Right kidney (tissue), 9 donors: Measurements from ENCODE around the gene NAT8.
"Not testable (repeated sequence)": the region's sequence is repeated elsewhere in the genome, so short reads cannot be mapped to it uniquely, and the experiment has no call there.

Experiments used
- DNase-seq: peaks from one replicate; pipeline ENCODE4 v3.0.0-alpha.2; 2016
- long read RNA-seq, 8 donors: transcript quantifications; one replicate each; lab custom pipeline, GENCODE V29; 2026

NAT8 gene
- long read RNA-seq, donor 1, transcript NAT8-201 (2 exons, 947 nt), result major isoform, 50 of 68 reads
- long read RNA-seq, donor 1, partial matches to known transcripts, result 18 of 68 reads
- long read RNA-seq, donor 1, other reads (novel, unspliced or antisense), result 0 of 68 reads
- long read RNA-seq, donor 2, transcript NAT8-201 (2 exons, 947 nt), result major isoform, 16 of 28 reads
- long read RNA-seq, donor 2, partial matches to known transcripts, result 12 of 28 reads
- long read RNA-seq, donor 2, other reads (novel, unspliced or antisense), result 0 of 28 reads
- long read RNA-seq, donor 3, transcript NAT8-201 (2 exons, 947 nt), result major isoform, 13 of 13 reads
- long read RNA-seq, donor 3, partial matches to known transcripts, result 0 of 13 reads
- long read RNA-seq, donor 3, other reads (novel, unspliced or antisense), result 0 of 13 reads
- long read RNA-seq, donor 4, transcript NAT8-201 (2 exons, 947 nt), result major isoform, 10 of 10 reads
- long read RNA-seq, donor 4, partial matches to known transcripts, result 0 of 10 reads
- long read RNA-seq, donor 4, other reads (novel, unspliced or antisense), result 0 of 10 reads
- long read RNA-seq, donor 5, transcript NAT8-201 (2 exons, 947 nt), result major isoform, 12 of 17 reads
- long read RNA-seq, donor 5, partial matches to known transcripts, result 5 of 17 reads
- long read RNA-seq, donor 5, other reads (novel, unspliced or antisense), result 0 of 17 reads
- long read RNA-seq, donor 6, transcript NAT8-201 (2 exons, 947 nt), result major isoform, 21 of 34 reads
- long read RNA-seq, donor 6, partial matches to known transcripts, result 13 of 34 reads
- long read RNA-seq, donor 6, other reads (novel, unspliced or antisense), result 0 of 34 reads
- long read RNA-seq, donor 7, transcript NAT8-201 (2 exons, 947 nt), result major isoform, 16 of 16 reads
- long read RNA-seq, donor 7, partial matches to known transcripts, result 0 of 16 reads
- long read RNA-seq, donor 7, other reads (novel, unspliced or antisense), result 0 of 16 reads
- long read RNA-seq, donor 8, transcript NAT8-201 (2 exons, 947 nt), result major isoform, 17 of 17 reads
- long read RNA-seq, donor 8, partial matches to known transcripts, result 0 of 17 reads
- long read RNA-seq, donor 8, other reads (novel, unspliced or antisense), result 0 of 17 reads

- no peak for DNase-seq
These were observed at the start of gene NAT8 for GRCh38 chr2:73642338-73643018. Gene NAT8 (minus strand): TSS chr2:73642422. CDS start chr2:73641628, 794 bp downstream.

- not testable (repeated sequence) for DNase-seq
These were observed 48.3 kb upstream of the NAT8 start for GRCh38 chr2:73690372-73691088.

GRCh38 chr2:73688494-73688893 is 46.3 kb upstream of the NAT8 start:
- DNase-seq, result not testable (repeated sequence)

GRCh38 chr2:73685764-73686438 is 43.7 kb upstream of the NAT8 start:
- DNase-seq, result peak; percentile 8

- not testable (repeated sequence) for DNase-seq
These were observed 42.7 kb upstream of the NAT8 start for GRCh38 chr2:73684905-73685304.

- DNase-seq, result not testable (repeated sequence)
These were observed 42.1 kb upstream of the NAT8 start for GRCh38 chr2:73684325-73684724.

GRCh38 chr2:73679951-73680571 is 37.8 kb upstream of the NAT8 start:
- DNase-seq, result not testable (repeated sequence)

GRCh38 chr2:73679237-73679636 is 37.0 kb upstream of the NAT8 start:
- DNase-seq, result not testable (repeated sequence)

- DNase-seq, result not testable (repeated sequence)
These were observed 35.8 kb upstream of the NAT8 start for GRCh38 chr2:73678008-73678407.

GRCh38 chr2:73676211-73676610 is 34.0 kb upstream of the NAT8 start:
- DNase-seq, result not testable (repeated sequence)

GRCh38 chr2:73674696-73675157 is 32.5 kb upstream of the NAT8 start:
- not testable (repeated sequence) for DNase-seq

GRCh38 chr2:73669976-73670375 is 27.8 kb upstream of the NAT8 start:
- not testable (repeated sequence) for DNase-seq

GRCh38 chr2:73667239-73667638 is 25.0 kb upstream of the NAT8 start:
- not testable (repeated sequence) for DNase-seq

GRCh38 chr2:73654175-73654574 is 12.0 kb upstream of the NAT8 start:
- DNase-seq, result no peak

- no peak for DNase-seq
These were observed 10.1 kb upstream of the NAT8 start for GRCh38 chr2:73652348-73652747.

- peak; percentile 4 for DNase-seq
These were observed 9.5 kb upstream of the NAT8 start for GRCh38 chr2:73651591-73652230.

- DNase-seq, result not testable (repeated sequence)
These were observed 5.5 kb upstream of the NAT8 start for GRCh38 chr2:73647690-73648089.

GRCh38 chr2:73641767-73642062 is 507 bp downstream of the NAT8 start:
- DNase-seq, result no peak

GRCh38 chr2:73640946-73641766 is 1.1 kb downstream of the NAT8 start:
- DNase-seq, result no peak
